Osteoblast (primary cell): ENCODE data around the gene IGFALS. TPM values are rescaled to one million over a fixed set of nuclear protein-coding genes. Genes with fewer than 3 reads are reported as not detected.
A peak's percentile ranks its signal among the peaks of the same experiment; 100 is the strongest.

ENCODE experiments used
- DNase-seq: peaks from one replicate; pipeline ENCODE4 v3.0.0; 2011; ENCODE audit warnings: low spot score, mixed read lengths; ENCODE audit not compliant: insufficient read length; ENCODE audit errors: missing footprints
- H2AFZ ChIP-seq: 2 replicates; pipeline ENCODE4 v1.6.0; 2011; ENCODE audit warnings: mild to moderate bottlenecking, low read length
- H3K27ac ChIP-seq: 2 replicates; pipeline ENCODE4 v1.5.1; 2011; ENCODE audit warnings: mild to moderate bottlenecking, low read depth, low read length, moderate library complexity
- H3K27me3 ChIP-seq: 2 replicates; pipeline ENCODE4 v1.6.0; 2012; ENCODE audit warnings: mild to moderate bottlenecking, control low read depth, inconsistent platforms, low read length, moderate library complexity; ENCODE audit not compliant: insufficient read depth
- H3K36me3 ChIP-seq: 2 replicates; pipeline ENCODE4 v1.5.1; 2011; ENCODE audit warnings: mild to moderate bottlenecking, low read length, control low read depth, moderate library complexity; ENCODE audit not compliant: insufficient read depth
- H3K4me1 ChIP-seq: 2 replicates; pipeline ENCODE4 v1.5.1; 2011; ENCODE audit warnings: mild to moderate bottlenecking, low read length, control low read depth, moderate library complexity; ENCODE audit not compliant: insufficient read depth
- H3K4me2 ChIP-seq: 2 replicates; pipeline ENCODE4 v1.6.0; 2011; ENCODE audit warnings: mild to moderate bottlenecking, low read length; ENCODE audit not compliant: insufficient read depth
- H3K4me3 ChIP-seq: fragments of 200-600 bp; sonication (generic); 3 replicates; pipeline ENCODE4 v1.5.1; 2012; ENCODE audit warnings: mild to moderate bottlenecking, low read length, inconsistent platforms; ENCODE audit not compliant: insufficient read depth
- H3K79me2 ChIP-seq: 2 replicates; pipeline ENCODE4 v1.6.0; 2012; ENCODE audit warnings: mild to moderate bottlenecking, low read length, control low read depth, inconsistent platforms; ENCODE audit not compliant: insufficient read depth
- H3K9me3 ChIP-seq: 2 replicates; pipeline ENCODE4 v1.5.1; 2011; ENCODE audit warnings: low read depth, low read length, control low read depth
- H4K20me1 ChIP-seq: 2 replicates; pipeline ENCODE4 v1.6.0; 2012; ENCODE audit warnings: mild to moderate bottlenecking, low read length, control low read depth; ENCODE audit not compliant: insufficient read depth
- total RNA-seq: library from RNA; depleted of rRNA; stranded (reverse); fragments of >200 nt; gene quantifications from 2 replicates; pipeline ENCODE4 v1.2.3, GENCODE V29; 2012
- TF ChIP-seq, protein P1 (sequence below): IDR thresholded peaks from 2 replicates; pipeline ENCODE4 v1.5.1; 2011; ENCODE audit warnings: mild to moderate bottlenecking, low read depth, low read length, moderate library complexity; ENCODE audit errors: extremely low read depth

The IGFALS gene
- total RNA-seq, 1 donor = not detected

DNA sequence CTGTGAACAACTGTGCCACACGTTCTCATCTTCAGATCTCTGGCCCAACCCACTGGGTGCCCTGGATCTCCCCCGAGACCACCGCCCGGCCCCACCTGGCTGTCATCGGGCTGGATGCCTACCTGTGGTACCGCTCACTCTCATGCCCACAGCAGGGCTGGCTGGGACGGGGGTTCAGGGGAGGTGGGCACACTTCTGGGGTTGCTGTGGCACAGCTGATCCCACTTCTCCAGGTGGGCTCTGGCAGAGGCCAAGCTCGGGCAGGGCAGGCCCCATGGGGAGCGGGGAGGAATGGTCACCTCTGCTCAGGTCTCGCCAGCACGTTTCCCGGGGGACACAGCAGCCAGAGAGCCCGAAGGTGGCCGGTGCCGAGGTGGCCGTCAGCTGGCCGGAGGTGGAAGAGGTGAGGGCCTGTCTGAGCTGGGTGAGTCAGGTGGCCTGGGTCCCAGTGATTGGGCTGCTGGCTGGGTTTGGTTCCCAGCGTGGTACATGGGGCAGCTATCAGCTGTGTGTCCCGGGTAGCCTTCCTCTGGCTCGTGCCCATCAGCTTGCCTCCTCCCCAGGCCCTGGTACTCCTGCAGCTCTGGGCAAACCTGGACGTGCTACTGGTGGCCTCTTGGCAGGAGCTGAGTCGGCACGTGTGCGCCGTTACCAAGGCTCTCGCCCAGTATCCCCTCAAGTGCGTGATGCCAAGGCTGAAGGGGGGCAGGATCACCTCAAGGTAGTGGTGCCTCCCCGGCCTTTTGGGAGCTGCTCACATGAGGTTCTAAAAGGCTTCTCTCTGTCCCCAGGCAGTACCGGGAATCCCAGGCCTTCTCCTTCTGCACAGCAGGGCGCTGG is 18.3 kb downstream of the IGFALS start:
- Histone ChIP-seq H3K79me2 (peaks cover 43% of the 10 kb centered on the region), H2AFZ (no peak overlapping the region), H3K4me1 (peaks cover 24% of the 10 kb centered on the region), H3K4me3 (no peak overlapping the region), H3K9me3 (no peaks in the 10 kb centered on the region), H3K27ac (no peak overlapping the region), H3K4me2 (peak overlapping the region; percentile 97), H3K36me3 (peaks cover 23% of the 10 kb centered on the region), H4K20me1 (peaks cover 37% of the 10 kb centered on the region), H3K27me3 (no peaks in the 10 kb centered on the region)
- TF ChIP-seq, protein P1, sequence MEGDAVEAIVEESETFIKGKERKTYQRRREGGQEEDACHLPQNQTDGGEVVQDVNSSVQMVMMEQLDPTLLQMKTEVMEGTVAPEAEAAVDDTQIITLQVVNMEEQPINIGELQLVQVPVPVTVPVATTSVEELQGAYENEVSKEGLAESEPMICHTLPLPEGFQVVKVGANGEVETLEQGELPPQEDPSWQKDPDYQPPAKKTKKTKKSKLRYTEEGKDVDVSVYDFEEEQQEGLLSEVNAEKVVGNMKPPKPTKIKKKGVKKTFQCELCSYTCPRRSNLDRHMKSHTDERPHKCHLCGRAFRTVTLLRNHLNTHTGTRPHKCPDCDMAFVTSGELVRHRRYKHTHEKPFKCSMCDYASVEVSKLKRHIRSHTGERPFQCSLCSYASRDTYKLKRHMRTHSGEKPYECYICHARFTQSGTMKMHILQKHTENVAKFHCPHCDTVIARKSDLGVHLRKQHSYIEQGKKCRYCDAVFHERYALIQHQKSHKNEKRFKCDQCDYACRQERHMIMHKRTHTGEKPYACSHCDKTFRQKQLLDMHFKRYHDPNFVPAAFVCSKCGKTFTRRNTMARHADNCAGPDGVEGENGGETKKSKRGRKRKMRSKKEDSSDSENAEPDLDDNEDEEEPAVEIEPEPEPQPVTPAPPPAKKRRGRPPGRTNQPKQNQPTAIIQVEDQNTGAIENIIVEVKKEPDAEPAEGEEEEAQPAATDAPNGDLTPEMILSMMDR = no peak
- peak; percentile 84 for DNase-seq

DNA sequence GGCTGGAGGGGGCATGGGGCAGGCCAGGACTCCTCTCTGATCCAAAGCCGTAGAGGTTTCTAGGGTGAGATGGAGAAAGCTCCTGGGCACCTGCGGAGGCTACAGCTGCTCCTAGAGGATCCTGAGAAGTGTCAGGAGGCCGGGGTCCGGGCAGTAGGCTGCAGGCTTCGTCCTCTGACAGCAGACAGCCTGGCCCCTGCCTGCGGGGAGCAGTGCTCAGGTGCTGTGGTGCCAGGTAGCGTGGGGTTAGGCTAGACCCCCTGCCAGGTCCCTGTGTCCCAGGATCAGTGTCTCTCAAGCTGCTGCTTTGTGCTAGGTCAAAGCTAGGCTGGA is 19.1 kb downstream of the IGFALS start:
- H3K9me3 ChIP-seq = no peaks in the 10 kb centered on the region
- H3K4me3 ChIP-seq = peak overlapping the region; percentile 88
- peak overlapping the region; percentile 97 for H3K4me2 ChIP-seq
- H2AFZ ChIP-seq = no peak overlapping the region
- no peaks in the 10 kb centered on the region for H3K27me3 ChIP-seq
- peaks cover 40% of the 10 kb centered on the region for H4K20me1 ChIP-seq
- H3K4me1 ChIP-seq = peaks cover 27% of the 10 kb centered on the region
- H3K27ac ChIP-seq = no peak overlapping the region
- TF ChIP-seq, protein P1 = no peak
- peaks cover 43% of the 10 kb centered on the region for H3K79me2 ChIP-seq
- H3K36me3 ChIP-seq = peaks cover 23% of the 10 kb centered on the region
- no peak for DNase-seq

DNA sequence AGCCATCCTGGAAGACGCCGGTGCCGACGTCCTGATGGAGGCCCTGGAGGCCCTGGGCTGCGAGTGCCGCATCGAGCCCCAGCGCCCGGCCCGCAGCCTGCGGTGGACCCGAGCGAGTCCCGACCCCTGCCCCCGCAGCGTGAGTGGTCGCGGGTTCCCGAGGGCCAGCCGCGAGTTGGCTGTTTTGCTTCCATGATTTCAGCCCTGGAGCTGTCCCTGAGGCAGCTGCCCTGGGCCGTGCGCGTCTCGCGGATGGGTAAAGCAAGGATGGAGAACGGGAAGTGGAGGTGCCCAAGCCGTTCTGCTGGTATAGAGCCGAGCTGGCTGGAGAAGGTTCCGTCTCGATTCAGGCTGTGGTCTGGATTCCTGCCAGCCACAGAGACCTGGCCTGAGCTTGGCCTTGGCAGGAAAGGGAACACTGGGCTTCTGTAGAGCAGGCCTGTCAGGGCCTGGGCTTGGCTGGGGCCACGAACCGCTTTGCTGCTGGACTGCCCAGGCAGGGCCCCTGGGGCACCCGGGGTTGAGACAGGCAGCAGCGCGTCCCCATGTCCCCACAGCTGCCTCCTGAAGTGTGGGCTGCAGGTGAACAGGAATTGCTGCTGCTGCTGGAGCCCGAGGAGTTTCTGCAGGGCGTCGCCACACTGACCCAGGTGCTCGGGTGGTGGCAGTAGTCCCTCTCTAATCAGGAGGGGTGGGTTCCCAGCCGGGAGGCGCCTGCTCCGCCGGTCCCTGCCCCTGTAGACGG is 19.6 kb downstream of the IGFALS start:
- H3K4me2 ChIP-seq = peak overlapping the region; percentile 97
- peaks cover 36% of the 10 kb centered on the region for H4K20me1 ChIP-seq
- peak overlapping the region; percentile 47 for H2AFZ ChIP-seq
- H3K9me3 ChIP-seq = no peaks in the 10 kb centered on the region
- H3K4me1 ChIP-seq = peaks cover 27% of the 10 kb centered on the region
- peak overlapping the region; percentile 88 for H3K4me3 ChIP-seq
- H3K36me3 ChIP-seq = peaks cover 25% of the 10 kb centered on the region
- TF ChIP-seq, protein P1 = no peak
- H3K27ac ChIP-seq = peak overlapping the region; percentile 65
- H3K79me2 ChIP-seq = peaks cover 43% of the 10 kb centered on the region
- peak; percentile 97 for DNase-seq
- H3K27me3 ChIP-seq = no peaks in the 10 kb centered on the region
